SK-N-MC (cell line): ENCODE measurements around the gene SMAD3.

Source experiments
- EZH2 ChIP-seq: fragments of 200-600 bp; sonication (generic); IDR thresholded peaks from one replicate; pipeline ENCODE4 v1.6.1; 2017; ENCODE audit warnings: antibody characterized with exemption
- FOXP2 ChIP-seq: optimal IDR thresholded peaks from 2 replicates; pipeline ENCODE3; 2011; ENCODE audit warnings: mild to moderate bottlenecking, moderate library complexity; ENCODE audit not compliant: insufficient read depth; ENCODE audit errors: extremely low read length, control extremely low read depth
- POLR2AphosphoS5 ChIP-seq: IDR thresholded peaks from 2 replicates; pipeline ENCODE4 v1.6.1; 2012; ENCODE audit warnings: mild to moderate bottlenecking, low read depth, low read length, borderline replicate concordance

DNA sequence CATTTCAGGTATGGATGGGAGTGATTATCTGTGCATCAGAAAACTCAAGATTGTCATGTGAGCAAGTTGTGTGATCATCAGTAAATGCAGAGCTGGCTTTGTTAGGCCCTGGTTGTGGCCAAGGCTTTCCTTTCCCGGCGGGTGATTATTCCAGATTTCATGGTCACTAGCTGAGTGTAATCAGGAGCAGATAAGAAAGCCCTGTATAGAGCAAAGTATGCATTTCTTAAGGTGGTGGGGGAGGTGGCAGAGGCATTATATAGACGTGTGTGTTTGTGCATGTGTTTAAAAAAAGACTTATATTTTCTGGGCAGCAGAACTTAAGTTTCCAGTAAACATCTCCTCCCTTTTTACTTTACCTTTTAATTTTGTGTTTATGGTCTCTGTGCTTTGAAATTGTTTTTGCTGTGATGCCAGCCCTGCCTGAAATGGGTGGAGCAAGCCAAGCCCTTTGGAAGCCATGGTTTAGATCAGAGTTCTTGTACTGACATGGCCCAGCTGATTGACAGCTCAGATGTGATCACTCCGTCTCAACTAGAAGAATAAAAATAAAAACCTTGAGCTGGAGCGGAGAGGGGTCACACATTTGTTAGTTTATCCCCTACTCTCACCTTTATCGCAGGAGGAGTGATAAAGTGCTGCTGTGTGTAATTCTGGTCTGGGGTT, 22.2 kb downstream of the SMAD3 start:
- TF ChIP-seq EZH2 (no peak), POLR2AphosphoS5 (no peak), FOXP2 (no peak)
